K562 (cell line): ENCODE results near the gene LRP1B. TPM values are rescaled to one million over a fixed set of nuclear protein-coding genes. Genes with fewer than 3 reads are reported as not detected.

Experiments
- ATAC-seq: fragments of 200-7000 bp; cut with Tn5 transposase; 3 replicates; pipeline ENCODE4 v1.9.1; 2020; ENCODE audit warnings: moderate library complexity
- BruUV-seq: library from RNA; stranded (reverse); fragments of 400-500 nt; replicated peaks from 2 replicates; lab custom pipeline; 2021; lab: Mats Ljungman, UMichigan
- CTCF ChIA-PET: fragments of 300-600 bp; formaldehyde crosslinking; extraction: SDS; loops from one replicate; lab custom pipeline; 2021; ENCODE audit warnings: low intra/inter-chr PET ratio; lab: Yijun Ruan, JAX
- POLR2A ChIA-PET: fragments of 300-600, 350-650 bp; sonication (Branson Sonifier 250); formaldehyde crosslinking; extraction: SDS; loops from one replicate; lab custom pipeline; 2021; ENCODE audit warnings: antibody characterized with exemption, inconsistent platforms; lab: Yijun Ruan, JAX
- DNase-seq, 4 experiments: peaks; one replicate each; pipeline versions ENCODE4 v3.0.0 to v3.0.0-alpha.2; 2011 to 2018; ENCODE audit warnings: low spot score in 3 of 4, mixed read lengths in 3 of 4; ENCODE audit errors: extremely low read depth in 1 of 4
- FAIRE-seq: peaks from 2 replicates; lab custom pipeline; 2011; peaks lifted over from hg19 to GRCh38; lab: Jason Lieb, UNC
- H2AFZ ChIP-seq: 2 replicates; pipeline ENCODE4 v1.6.0; 2011; ENCODE audit warnings: low read depth, low read length, control low read depth, inconsistent platforms
- H3K27ac ChIP-seq: fragments of 200-600 bp; 3 replicates; pipeline ENCODE4 v1.8.0; 2011; ENCODE audit warnings: low read depth, mild to moderate bottlenecking, control low read depth, inconsistent platforms, low read length, moderate library complexity, mixed read lengths; ENCODE audit errors: extremely low read depth
- H3K27me3 ChIP-seq, 2 experiments: fragments of 300-600 bp in 1 of 2; 2 replicates in 1 of 2; 3 replicates in 1 of 2; pipeline versions ENCODE4 v1.6.0 to v1.8.0; 2011; ENCODE audit warnings: inconsistent platforms in 2 of 2, low read length in 2 of 2, mild to moderate bottlenecking in 1 of 2, mixed read lengths in 1 of 2, moderate library complexity in 1 of 2; ENCODE audit not compliant: control insufficient read depth in 2 of 2, insufficient read depth in 2 of 2
- H3K36me3 ChIP-seq: fragments of 300-600 bp; 3 replicates; pipeline ENCODE4 v1.8.0; 2011; ENCODE audit warnings: mild to moderate bottlenecking, low read length, inconsistent platforms; ENCODE audit not compliant: control insufficient read depth, insufficient read depth
- H3K4me1 ChIP-seq, 2 experiments: fragments of 200-600 bp in 1 of 2; replicated peaks in 1 of 2; 2 replicates in 1 of 2; 3 replicates in 1 of 2; pipeline versions ENCODE4 v1.5.1 to v1.8.0; 2011; ENCODE audit warnings: inconsistent platforms in 2 of 2, low read length in 2 of 2, mild to moderate bottlenecking in 1 of 2, mixed read lengths in 1 of 2, moderate library complexity in 1 of 2; ENCODE audit not compliant: control insufficient read depth in 2 of 2, insufficient read depth in 2 of 2
- H3K4me2 ChIP-seq: 2 replicates; pipeline ENCODE4 v1.6.1; 2011; ENCODE audit warnings: low read length, control low read depth, inconsistent platforms, mixed read lengths; ENCODE audit not compliant: insufficient read depth
- H3K4me3 ChIP-seq: fragments of 200-600 bp; sonication (generic), shearing (Covaris generic); 2 replicates; pipeline ENCODE4 v1.5.1; 2016; ENCODE audit warnings: control low read depth, inconsistent platforms
- H3K79me2 ChIP-seq: fragments of 200-600 bp; 3 replicates; pipeline ENCODE4 v1.8.0; 2011; ENCODE audit warnings: low read length, inconsistent platforms; ENCODE audit not compliant: control insufficient read depth, insufficient read depth
- H3K9ac ChIP-seq, 2 experiments: 2 replicates each; pipeline versions ENCODE4 v1.6.0 to v1.6.1; 2011; ENCODE audit warnings: low read depth in 2 of 2, low read length in 2 of 2, control low read depth in 1 of 2, inconsistent platforms in 1 of 2, mild to moderate bottlenecking in 1 of 2, mixed read lengths in 1 of 2; ENCODE audit not compliant: insufficient read depth in 1 of 2
- H3K9me1 ChIP-seq: one replicate; pipeline ENCODE4 v1.6.0; 2011; ENCODE audit warnings: inconsistent platforms, mild to moderate bottlenecking, low read length, moderate library complexity; ENCODE audit not compliant: control insufficient read depth, insufficient read depth
- H3K9me3 ChIP-seq: replicated peaks from 2 replicates; pipeline ENCODE4 v1.5.1; 2011; ENCODE audit warnings: low read depth, low read length, inconsistent platforms; ENCODE audit not compliant: control insufficient read depth, insufficient read depth
- H4K20me1 ChIP-seq: replicated peaks from 2 replicates; pipeline ENCODE4 v1.6.1; 2011; ENCODE audit warnings: low read length, inconsistent platforms, mixed read lengths; ENCODE audit not compliant: control insufficient read depth, insufficient read depth
- CCAR2 ChIP-seq: fragments of 200-400 bp; formaldehyde crosslinking; IDR thresholded peaks from 2 replicates; pipeline ENCODE4 v1.6.1; 2017; ENCODE audit warnings: mild to moderate bottlenecking, low read depth, low read length
- JUND ChIP-seq, 2 experiments: IDR thresholded peaks; 2 replicates in 1 of 2; 3 replicates in 1 of 2; pipeline ENCODE4 v1.6.1; 2011; ENCODE audit warnings: borderline replicate concordance in 2 of 2, low read depth in 2 of 2, low read length in 2 of 2, improper control_type of control experiment in 1 of 2, missing biosample characterization in 1 of 2, missing genetic modification characterization in 1 of 2, missing genetic modification reagents in 1 of 2
- MYC ChIP-seq, 2 experiments: fragments of 250-450 bp in 1 of 2; sonication (Bioruptor Pico) in 1 of 2; IDR thresholded peaks; 2 replicates each; pipeline versions ENCODE4 v1.5.1 to v1.6.1; 2012 to 2021; ENCODE audit warnings: low read depth in 2 of 2, borderline replicate concordance in 1 of 2, improper control_type of control experiment in 1 of 2, low read length in 1 of 2, mild to moderate bottlenecking in 1 of 2, moderate library complexity in 1 of 2
- NCOR1 ChIP-seq: fragments of 450-650 bp; IDR thresholded peaks from 2 replicates; pipeline ENCODE4 v1.6.1; 2016; ENCODE audit warnings: mild to moderate bottlenecking, moderate library complexity
- NR2C2 ChIP-seq, 2 experiments: fragments of 200-800 bp in 1 of 2; sonication (Bioruptor generic) in 1 of 2; sonication (generic) in 1 of 2; formaldehyde crosslinking in 1 of 2; IDR thresholded peaks; 2 replicates each; pipeline versions ENCODE4 v1.6.1 to v1.8.0; 2016 to 2022; ENCODE audit warnings: mild to moderate bottlenecking in 1 of 2, missing compliant biosample characterization in 1 of 2, missing genetic modification characterization in 1 of 2, missing genetic modification reagents in 1 of 2
- NRF1 ChIP-seq, 2 experiments: fragments of 450-650 bp; IDR thresholded peaks in 1 of 2; conservative IDR thresholded peaks in 1 of 2; 2 replicates each; pipeline ENCODE4 v1.6.1; 2014; ENCODE audit warnings: mild to moderate bottlenecking in 2 of 2
- NUFIP1 ChIP-seq: fragments of 450-650 bp; IDR thresholded peaks from 2 replicates; pipeline ENCODE4 v1.6.1; 2018; ENCODE audit not compliant: partially characterized antibody
- ZC3H8 ChIP-seq: fragments of 450-650 bp; IDR thresholded peaks from 2 replicates; pipeline ENCODE4 v1.6.1; 2017
- ZNF146 ChIP-seq: IDR thresholded peaks from one replicate; pipeline ENCODE4 v1.6.1; 2018; ENCODE audit warnings: missing compliant biosample characterization; ENCODE audit not compliant: unreplicated experiment
- WGBS: fragments of 100-300 bp; shearing (Covaris generic); methylation state at CpG from one replicate; pipeline ENCODE4 v1.1.6; 2016; ENCODE audit warnings: low coverage, mixed read lengths; ENCODE audit not compliant: insufficient coverage; ENCODE audit errors: missing lambda C conversion rate; 5-methylcytosine and 5-hydroxymethylcytosine counted together
- in situ Hi-C: fragments of 300-500 bp; cut with MboI; formaldehyde crosslinking; loops from 4 replicates; pipeline ENCODE4 v1.15.0; 2018; ENCODE audit warnings: inconsistent platforms, mixed read lengths
- intact Hi-C: fragments of 100-400 bp; cut with micrococcal nuclease; formaldehyde crosslinking; loops from 2 replicates; pipeline ENCODE4 v1.14.2; 2022
- polyA plus RNA-seq, 8 experiments: library from polyadenylated mRNA; depleted of rRNA in 4 of 8; stranded (reverse) in 5 of 8; unstranded in 3 of 8; fragments of >200 nt; fragmentation: Nextera tagmentation in 2 of 8; fragmentation: Illumina TruSeq in 1 of 8; extraction: Ambion mirVana in 2 of 8; extraction: Trizol in 1 of 8; gene quantifications; 2 replicates each; pipeline versions ENCODE4 v1.2.1 to v1.2.3, GENCODE V29; 2011 to 2014; ENCODE audit warnings: inconsistent platforms in 1 of 8, missing spikeins in 1 of 8
- total RNA-seq, 7 experiments: library from RNA; depleted of rRNA in 6 of 7; stranded (reverse); fragments of >200 nt in 6 of 7; fragmentation: Illumina TruSeq in 2 of 7; extraction: Trizol in 2 of 7; gene quantifications; 2 replicates each; pipeline versions ENCODE4 v1.2.1 to v1.2.3, GENCODE V29; 2011 to 2021; ENCODE audit warnings: low replicate concordance in 1 of 7

Gene LRP1B
- total and polyA plus RNA-seq, 9 of the 15 experiments (the other 6 are each of a cell fraction or from before 2014, with no cell fraction given), result not detected

DNA sequence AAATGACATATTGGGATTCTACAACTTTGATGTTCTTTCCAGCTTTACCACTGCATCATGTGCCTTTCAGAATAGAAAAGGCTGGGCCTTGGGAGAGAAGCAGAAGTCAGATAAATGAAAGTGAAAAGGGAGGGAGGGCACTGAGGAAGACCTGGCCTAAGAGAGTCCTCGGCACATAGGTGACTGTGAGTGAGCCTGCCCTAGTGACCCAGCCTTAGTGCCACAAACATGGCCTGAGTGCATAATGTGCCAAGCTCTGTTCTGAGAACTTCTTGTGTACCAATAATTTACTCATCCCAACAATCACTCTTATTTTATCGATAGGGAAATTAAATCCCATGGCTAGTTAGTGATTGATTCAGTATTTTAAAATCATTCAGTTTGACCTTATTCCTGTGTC is 436.6 kb downstream of the LRP1B start:
- intact Hi-C loops, result no loop called here
- ChIA-PET CTCF (no interaction called here), POLR2A (no interaction called here)
- no peaks in the 10 kb centered on the region for H3K4me1 ChIP-seq
- no peak for FAIRE-seq
- H3K9me3 ChIP-seq, result no peaks in the 10 kb centered on the region
- no TSS peak for BruUV-seq
- H3K79me2 ChIP-seq, result no peaks in the 10 kb centered on the region
- in situ Hi-C loops, result no loop called here
- no peak overlapping the region for H3K9ac ChIP-seq
- no peaks in the 10 kb centered on the region for H3K27me3 ChIP-seq
- 6% methylated on average over 2 of the region's 2 CpGs for WGBS
- H3K36me3 ChIP-seq, result no peaks in the 10 kb centered on the region
- no peak for TF ChIP-seq MYC (IDR thresholded peaks at IDR 0.05; ENCODE audit: low read depth, low read length)
- TF ChIP-seq MYC (CRISPR knock-in tag; IDR thresholded peaks at IDR 0.05; ENCODE audit: borderline replicate concordance, low read depth), result no peak
- TF ChIP-seq JUND (IDR thresholded peaks at IDR 0.05; ENCODE audit: borderline replicate concordance, low read depth, low read length), result no peak
- no peak for TF ChIP-seq JUND (tag; IDR thresholded peaks at IDR 0.05; ENCODE audit: borderline replicate concordance, low read depth, low read length)
- no peak for TF ChIP-seq CCAR2
- TF ChIP-seq ZC3H8, result no peak
- no peak for TF ChIP-seq NUFIP1
- no peak for TF ChIP-seq ZNF146 (CRISPR knock-in tag)
- no peak for TF ChIP-seq NR2C2 (CRISPR knock-in tag; IDR thresholded peaks at IDR 0.05)
- TF ChIP-seq NR2C2 (tag; IDR thresholded peaks at IDR 0.05), result no peak
- no peak for TF ChIP-seq NCOR1
- TF ChIP-seq NRF1 (conservative IDR thresholded peaks at IDR 0.05 in 1 of 2, IDR thresholded peaks at IDR 0.05 in 1 of 2), result no peak
- no peak overlapping the region for H3K4me2 ChIP-seq
- no peak overlapping the region for H3K4me3 ChIP-seq
- H3K27ac ChIP-seq, result no peak overlapping the region
- no peaks in the 10 kb centered on the region for H3K9me1 ChIP-seq
- no peak for DNase-seq
- no peaks in the 10 kb centered on the region for H4K20me1 ChIP-seq
- no peak for ATAC-seq
- no peak overlapping the region for H2AFZ ChIP-seq
